ENCODE measurements around the gene LRFN3.
"Not testable (repeated sequence)": the region's sequence is repeated elsewhere in the genome, so short reads cannot be mapped to it uniquely, and the experiment has no call there.

LRFN3 gene

DNA sequence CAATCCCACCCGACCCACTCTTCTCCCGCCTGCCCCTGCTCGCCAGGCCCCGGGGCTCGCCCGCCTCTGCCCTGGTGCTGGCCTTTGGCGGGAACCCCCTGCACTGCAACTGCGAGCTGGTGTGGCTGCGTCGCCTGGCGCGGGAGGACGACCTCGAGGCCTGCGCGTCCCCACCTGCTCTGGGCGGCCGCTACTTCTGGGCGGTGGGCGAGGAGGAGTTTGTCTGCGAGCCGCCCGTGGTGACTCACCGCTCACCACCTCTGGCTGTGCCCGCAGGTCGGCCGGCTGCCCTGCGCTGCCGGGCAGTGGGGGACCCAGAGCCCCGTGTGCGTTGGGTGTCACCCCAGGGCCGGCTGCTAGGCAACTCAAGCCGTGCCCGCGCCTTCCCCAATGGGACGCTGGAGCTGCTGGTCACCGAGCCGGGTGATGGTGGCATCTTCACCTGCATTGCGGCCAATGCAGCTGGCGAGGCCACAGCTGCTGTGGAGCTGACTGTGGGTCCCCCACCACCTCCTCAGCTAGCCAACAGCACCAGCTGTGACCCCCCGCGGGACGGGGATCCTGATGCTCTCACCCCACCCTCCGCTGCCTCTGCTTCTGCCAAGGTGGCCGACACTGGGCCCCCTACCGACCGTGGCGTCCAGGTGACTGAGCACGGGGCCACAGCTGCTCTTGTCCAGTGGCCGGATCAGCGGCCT, 4.1 kb downstream of the LRFN3 start:
- DNase-seq, result no peak

DNA sequence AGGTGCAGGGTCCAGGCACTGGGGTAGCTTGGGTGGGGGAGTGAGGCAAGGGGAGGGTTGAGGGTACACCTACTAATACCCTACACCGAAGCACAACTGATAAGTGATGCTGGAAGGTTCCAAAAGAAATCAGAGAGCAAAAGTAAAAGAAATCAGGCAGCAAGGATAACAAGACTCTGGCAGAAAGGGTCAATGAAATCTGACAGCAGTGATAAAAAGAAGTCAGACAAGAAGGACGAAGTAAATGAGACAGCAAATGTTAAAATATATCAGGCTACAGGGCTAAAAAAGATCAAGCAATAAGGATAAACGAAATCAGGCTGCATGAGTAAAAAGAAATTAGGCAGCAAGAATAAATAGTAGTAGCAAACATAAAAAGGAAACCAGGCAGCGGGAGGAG, 4.7 kb downstream of the LRFN3 start:
- DNase-seq, result no peak

DNA sequence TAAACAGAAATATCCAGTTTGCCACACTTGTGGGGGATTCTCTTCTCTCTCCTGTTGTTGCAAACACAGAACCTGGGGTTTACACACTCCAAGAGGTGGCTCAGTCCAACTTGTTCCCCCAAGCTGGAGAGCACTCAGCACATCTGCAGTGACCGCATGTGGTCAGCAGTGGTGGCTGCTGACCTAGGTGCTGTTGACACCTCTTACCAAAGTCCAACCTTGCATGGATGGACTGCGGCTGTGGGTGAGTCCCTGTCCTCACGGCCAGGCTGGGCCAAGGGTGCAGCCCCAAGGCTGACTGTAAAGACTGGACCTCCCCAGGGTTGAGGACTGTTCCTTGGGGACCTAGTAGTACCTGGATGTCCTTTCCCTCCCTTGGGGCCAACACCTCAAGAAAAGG, 6.1 kb downstream of the LRFN3 start:
- DNase-seq, result no peak

DNA sequence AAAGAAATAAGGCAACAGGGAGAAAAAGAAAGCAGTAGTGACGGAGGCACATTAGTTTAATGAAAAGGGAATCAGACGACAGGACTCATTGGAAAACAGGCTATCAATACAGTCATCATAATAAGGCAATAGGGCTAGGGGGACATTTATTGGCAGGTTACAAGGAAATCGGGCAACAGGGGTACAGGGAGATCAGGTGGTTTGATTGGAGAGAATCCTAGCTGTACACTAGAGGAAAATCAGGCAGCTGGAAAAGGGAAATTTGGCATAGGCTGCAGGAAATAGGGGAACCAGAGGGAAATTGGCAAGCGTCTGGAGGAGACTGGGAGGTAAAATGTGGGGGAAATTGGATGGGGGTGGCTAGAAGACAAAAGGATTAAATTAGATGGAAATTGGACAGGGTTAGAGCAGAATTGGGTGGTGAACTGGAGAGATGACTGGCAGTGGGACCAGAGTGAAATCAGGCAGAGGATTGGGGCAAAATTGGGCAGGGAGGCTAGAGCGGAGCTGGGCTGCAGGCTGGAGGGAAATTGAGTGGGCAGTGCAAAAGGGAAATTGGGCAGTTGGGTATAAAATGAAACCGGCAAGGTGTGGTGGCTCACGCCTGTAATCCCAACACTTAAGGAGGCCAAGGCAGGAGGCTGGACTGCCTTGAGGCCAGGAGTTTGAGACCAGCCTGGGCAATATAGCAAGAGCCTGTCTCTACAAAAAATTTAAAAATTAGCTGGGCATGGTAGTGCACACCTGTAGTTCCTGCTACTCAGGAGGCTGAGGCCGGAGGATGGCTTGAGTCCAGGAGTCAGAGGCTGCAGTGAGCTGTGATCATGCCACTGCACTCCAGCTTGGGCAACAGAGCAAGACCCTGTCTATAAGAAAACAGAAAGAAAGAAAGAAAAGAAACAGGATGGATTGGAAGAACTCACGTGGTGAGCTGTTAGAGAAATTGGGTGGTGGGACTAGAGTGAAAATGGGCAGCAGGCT, 7.4 kb downstream of the LRFN3 start:
- no peak for DNase-seq

DNA sequence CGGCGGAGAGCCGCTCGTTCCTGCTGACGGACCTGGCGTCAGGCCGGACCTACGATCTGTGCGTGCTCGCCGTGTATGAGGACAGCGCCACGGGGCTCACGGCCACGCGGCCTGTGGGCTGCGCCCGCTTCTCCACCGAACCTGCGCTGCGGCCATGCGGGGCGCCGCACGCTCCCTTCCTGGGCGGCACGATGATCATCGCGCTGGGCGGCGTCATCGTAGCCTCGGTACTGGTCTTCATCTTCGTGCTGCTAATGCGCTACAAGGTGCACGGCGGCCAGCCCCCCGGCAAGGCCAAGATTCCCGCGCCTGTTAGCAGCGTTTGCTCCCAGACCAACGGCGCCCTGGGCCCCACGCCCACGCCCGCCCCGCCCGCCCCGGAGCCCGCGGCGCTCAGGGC, 8.4 kb downstream of the LRFN3 start:
- DNase-seq, result no peak

DNA sequence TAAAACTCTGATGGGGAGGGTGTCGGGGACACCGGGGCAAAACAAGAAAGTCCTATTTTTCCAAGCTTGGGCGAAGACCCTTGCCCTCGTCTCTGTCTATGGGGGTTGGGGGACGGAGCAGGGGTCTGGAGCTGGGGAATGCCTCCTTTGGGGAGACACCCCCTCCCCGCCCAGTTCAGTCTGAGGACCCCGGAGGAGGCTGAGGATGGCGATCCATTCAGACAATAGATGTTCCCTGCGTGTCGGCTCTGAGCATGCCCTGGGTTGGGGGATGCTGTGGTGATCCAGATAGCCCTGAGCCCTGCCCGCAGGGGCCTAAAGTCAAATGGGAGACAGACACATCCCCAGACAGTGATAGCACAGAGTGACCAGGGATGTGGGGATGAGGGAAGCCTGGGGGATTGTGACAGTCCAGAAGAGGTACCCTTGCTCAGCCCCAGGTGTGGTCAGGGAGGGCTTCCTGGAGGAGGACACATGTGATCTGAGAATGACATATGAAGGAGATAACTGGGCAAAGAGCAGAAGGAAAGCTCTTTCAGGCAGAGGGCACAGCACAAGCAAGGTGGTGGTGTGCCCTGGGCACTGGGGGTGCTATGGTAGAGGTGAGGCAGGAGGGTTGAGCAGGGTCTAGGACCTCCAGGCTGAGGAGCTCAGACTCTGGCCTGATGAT, 9.1 kb downstream of the LRFN3 start:
- DNase-seq, result no peak

DNA sequence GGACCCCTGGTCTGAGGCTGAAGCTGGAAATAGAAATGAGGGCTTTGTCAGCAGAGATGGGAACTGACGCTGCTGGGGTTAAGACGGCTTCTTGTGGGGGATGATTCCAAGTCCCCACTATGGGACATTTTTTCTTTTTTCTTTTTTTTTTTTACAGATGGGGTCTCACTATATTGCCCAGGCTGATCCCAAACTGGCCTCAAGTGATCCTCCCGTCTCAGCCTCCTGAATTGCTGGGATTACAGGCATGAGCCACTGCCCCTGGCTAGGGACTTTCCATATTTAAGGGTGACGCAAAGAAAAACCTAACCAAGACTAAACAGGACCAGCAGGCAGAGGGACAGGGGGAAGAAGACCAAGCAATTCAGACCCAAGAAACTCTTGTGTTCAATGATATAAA, 10.0 kb downstream of the LRFN3 start:
- no peak for DNase-seq

DNA sequence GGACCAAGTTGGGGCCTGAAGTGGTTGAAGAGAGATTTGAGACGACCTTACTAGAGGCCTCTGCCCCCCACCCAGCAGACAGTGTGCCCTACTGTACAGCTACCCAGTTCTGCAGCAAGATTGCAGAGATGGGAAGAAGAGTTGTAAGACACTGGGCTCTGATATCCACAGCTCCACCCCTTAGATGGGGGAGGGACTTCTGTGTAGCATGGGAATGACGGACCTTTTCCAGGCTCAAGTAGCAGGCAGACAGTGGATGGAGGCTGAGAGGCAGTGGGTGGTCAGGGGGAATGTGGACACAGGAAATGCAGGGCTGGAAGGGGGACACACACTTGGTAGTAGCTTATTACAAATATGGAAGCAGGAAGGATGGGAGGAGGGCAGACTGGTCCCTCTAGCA, 13.0 kb downstream of the LRFN3 start:
- DNase-seq, result no peak

DNA sequence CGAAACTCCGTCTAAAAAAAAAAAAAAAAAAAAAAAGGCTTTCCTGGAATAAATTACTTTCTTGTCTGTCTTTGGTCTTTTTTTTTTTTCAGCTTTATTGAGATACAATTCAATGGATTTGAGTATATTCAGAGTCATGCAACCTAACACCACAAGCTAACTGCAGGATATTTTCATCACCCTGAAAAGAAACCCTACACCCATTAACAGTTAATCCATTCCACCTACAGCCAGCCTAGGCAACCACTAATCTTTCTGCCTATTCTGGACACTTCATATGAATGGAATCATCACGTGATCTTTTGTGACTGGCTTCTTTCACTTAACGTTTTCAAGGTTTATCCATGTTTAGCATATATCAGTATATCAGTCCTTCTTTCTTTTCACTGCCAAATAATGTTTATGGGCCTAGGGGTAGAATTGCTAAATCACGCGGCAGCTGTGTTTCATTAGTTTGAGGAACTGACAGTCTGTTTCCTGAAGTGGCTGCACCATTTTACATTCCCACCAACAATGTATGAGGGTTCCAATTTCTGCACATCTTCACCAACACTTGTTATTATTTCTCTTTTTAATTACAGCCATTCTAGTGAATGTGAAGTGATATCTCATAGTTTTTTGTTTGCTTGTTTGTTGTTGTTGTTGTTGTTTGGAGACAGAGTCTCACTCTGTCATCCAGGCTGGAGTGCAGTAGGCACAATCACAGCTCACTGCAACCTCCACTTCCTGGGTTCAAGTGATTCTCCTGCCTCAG, 19.9 kb downstream of the LRFN3 start:
- DNase-seq, result no peak

DNA sequence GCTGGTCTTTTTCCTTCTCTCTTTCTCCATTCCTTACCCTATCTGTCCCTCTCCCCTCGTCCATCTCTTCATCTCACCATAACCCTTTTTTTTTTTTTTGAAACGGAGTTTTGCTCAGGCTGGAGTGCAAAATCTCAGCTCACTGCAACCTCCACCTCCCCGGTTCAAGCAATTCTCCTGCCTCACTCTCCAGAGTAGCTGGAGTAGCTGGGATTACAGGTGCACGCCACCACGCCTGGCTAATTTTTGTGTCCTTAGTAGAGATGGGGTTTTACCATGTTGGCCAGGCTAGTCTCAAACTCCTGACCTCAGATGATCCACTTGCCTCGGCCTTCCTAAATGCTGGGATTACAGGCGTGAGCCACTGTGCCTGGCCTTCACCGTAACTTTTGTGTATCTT, 21.2 kb downstream of the LRFN3 start:
- DNase-seq, result not testable (repeated sequence)

DNA sequence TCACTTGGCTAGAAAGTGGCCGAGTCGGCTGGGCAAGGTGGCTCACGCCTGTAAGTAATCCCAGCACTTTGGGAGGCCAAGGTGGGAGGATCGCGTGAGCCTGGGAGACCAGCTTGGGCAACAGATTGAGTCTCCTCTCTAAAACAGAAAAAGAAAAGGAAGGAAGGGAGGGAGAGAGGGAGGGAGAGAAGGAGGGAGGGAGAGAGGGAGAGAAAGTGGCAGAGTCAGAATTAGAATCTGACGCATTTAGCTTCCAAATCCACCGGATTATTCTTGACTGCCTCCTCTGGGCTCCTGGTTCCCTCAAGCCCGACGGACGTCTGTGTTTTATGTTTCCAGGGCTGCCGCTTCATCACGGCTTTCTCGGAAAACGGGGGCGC, 22.5 kb downstream of the LRFN3 start:
- DNase-seq, result no peak

DNA sequence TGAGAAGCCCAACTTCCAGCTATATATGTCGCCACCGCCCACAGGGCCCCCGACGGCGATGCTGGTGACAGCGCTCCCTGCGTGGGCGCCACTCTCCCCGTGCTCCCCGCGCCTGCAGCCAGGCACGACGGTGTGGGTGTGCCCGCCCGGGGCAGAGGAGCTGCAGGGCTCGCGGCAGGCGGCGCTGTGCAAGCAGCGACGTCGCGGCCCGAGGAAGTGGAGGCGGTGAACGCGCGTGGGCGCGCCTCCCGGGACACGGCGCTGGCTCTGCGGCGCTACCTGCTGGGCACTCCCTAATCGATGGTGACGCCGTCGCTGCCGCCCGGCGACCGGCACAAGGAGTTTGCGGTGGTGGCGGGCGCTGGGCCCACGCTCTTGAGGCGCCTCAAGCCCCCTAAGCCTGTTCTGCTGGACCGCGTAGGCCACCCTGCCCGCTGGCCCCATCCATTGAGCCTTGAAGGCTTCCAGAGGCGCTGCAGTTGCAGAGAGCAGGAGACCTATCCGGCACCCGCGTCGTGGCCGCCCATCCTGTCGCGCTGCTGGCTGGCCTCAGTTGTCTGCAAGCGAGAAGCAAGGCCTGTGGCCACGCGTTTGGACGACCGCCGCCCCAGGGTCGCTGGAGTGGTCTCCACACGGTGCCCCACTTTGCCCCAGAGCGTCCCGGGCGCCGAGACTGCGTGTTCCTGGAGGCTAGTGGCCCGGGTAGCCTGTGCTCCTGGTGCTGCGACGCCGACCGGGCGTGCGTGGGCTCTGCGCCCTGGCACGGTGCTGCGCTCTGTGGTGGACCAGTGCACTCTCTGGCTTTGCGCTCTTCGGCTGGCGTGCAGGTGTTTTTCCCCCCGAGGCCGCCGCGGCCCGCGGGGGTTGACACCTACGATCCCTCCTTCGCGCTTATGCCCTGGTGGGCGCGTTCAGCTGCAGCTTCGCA, 23.1 kb downstream of the LRFN3 start:
- DNase-seq, result peak; percentile 82

DNA sequence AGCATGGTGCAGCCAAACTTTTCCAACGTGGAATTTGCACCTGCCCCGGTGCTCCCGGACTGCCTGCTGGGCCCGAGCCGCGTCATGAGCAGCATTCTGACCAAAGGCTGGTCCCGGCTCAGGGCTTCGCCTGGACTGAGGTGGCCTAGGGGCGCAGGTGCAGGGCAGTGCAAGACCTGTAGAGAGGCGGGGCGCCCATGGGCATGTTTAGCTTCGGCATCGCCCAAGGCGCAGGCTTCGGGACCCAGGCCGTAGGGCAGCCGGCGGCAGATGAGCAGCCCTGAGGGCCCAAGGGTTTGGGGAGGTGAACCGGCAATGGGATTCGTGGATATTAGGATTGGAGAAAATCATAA, 23.8 kb downstream of the LRFN3 start:
- DNase-seq, result no peak

DNA sequence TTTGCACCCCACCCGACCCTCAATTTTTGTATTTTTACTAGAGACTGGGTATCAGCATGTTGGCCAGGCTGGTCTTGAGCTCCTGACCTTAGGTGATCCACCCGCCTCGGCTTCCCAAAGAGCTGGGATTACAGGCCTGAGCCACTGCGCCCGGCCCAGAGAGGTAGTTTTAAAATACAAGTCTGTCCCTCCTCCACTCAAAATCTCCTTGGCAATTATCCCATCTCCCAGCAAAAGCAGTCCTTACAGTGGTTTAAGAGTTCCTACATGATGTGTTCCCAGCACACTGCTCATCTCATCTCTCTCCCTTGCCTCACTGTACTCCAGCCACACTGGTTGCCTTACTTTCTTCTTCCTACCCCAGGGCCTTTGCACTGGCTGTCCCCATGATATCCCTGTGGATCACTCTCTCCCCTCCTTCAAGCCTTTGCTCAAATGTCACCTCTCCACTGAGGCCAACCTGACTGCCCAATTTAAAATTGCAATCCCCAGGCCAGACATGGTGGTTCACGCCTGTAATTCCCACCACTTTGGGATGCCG, 24.3 kb downstream of the LRFN3 start:
- DNase-seq, result no peak

DNA sequence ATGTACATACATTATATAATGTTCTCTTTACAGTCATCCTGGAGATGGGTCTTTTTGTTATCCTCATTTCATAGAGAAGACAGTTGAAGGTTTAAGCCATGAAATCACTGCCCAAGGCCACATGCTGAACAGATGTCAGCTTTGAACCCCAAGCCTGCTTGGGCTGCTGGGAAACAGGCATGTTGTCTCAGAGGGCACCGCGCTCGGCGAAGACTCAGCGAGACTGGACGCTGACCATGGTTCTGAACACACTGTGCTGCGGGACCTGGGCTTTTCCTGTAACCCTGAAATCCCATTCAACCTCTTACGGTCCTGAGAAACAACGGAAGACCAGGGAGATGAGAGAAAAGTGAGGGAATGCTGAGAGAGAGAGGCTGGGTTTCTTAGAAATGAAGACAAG, 27.3 kb downstream of the LRFN3 start:
- peak; percentile 58 for DNase-seq

DNA sequence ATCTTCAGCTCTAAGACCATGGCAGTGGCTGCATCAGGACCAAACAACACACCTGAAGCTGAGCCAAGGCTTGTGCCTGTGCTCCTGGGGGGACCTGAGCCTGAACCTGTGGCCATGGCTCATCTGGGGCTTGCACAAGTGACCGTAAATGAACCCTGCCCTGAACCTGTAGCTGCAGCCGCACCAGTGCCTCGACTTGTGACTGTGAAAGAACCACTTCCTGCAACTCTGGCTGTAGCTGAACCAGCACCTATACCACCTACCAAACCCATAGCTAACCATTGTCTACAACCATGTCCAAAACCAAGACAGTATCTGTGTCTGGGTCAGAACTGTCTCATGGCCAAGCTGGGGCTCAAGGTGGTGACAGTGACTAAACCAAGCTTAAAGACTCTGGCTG, 30.6 kb downstream of the LRFN3 start:
- DNase-seq, result no peak

DNA sequence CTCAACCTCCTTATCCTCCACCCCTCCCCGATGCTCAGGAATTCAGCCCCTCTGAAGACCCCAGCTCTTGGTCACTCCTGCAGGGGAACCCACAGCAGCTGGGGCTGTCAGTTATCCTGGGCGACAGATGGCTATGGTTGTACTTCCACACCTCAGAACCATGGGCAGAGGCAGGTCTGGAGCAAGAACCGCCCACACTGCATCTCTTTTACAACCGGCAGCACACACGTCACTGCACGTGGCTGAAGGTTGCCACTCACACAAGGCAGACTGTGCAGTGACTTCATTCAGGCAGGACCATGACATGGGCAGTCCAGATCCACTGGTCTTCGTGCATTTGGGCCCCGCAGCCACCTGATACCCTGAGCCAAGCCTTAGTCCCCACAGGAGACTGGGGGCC, 37.3 kb downstream of the LRFN3 start:
- DNase-seq, result no peak

DNA sequence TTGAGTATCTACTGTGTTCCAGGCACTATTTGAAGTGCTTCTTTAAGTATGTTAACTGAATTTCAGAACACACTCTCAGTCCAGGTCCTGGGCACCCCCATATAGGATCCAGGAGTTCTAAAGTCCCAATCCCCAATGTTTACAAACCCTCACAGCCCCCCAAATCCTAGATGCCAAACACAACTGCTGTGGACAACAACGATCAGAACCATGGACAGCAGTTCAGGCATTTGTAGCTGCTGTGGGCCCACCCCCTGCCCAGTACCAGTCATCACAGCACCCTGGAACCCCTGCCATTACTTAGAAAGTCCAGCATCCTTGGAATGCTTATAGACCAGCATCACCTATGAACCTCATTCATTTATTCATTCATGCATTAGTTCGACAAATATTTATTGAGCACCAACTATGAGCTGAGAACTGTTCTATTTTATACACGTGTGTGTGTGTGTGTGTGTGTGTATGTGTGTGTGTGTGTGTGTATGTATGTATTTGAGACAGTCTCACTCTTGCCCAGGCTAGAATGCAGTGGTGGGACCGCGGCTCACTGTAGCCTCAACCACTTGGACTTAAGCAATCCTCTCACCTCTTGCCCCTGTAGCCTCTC, 39.5 kb downstream of the LRFN3 start:
- no peak for DNase-seq

DNA sequence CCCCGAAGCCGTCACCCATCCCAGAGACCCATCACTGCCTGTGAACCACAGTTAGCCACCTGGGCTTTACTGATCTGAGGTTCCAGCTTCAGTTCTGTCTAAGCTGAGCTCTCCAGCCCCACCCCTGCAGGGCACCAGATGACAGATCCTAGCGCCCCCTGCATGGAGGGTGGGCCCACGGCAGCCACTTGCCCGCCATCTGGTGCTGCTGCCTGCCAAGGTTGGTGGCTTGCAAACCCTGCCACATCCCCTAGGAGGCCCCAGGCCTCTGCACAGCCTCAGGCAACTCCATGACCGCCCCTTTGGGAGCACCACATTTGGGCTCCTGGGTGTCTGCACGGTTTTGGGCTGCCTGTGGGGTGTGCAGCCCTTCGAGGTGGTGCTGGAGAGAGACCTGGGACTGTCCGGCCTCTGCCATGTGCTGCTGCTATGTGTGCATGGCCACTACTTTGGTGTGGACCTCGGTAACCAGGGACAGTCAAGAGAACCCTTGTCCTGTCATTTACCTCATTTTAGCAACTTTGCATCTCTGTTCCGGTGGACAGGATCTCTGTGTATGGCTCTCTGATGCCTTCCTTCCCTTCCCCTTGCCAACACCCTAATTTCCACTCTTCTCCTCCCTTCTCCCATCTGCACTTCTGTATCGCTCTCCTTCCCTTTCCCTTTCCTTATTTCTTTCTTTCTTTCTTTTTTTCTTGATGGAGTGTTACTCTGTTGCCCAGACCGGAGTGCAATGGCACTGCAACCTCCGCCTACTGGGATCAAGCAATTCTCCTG, 41.5 kb downstream of the LRFN3 start:
- DNase-seq, result peak; percentile 37

DNA sequence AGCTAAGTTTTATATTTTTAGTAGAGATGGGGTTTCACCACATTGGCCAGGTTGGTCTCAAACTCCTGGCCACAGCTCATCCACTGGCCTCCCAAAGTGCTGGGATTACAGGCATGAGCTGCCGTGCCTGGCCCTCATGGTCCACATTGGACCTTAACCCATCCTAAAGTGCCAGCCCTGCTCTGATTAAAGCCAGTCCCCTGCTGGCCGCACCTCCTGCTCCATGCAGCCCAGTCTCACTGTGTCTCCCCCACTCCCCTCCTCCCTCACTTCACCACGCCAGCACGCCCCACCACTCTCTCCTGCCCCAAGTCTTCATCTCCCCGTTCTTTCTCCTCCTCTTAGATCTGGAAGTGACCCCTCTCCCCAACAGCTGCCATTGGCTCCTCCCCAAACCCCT, 42.1 kb downstream of the LRFN3 start:
- DNase-seq, result no peak
